T follicular helper cell (primary cell): Measurements from ENCODE around the gene INHBE.
"Not testable (repeated sequence)": the region's sequence is repeated elsewhere in the genome, so short reads cannot be mapped to it uniquely, and the experiment has no call there.

Experiments used
- DNase-seq: peaks from one replicate; pipeline ENCODE4 v3.0.0-alpha.2; 2020; ENCODE audit warnings: low read depth

Gene INHBE

DNA sequence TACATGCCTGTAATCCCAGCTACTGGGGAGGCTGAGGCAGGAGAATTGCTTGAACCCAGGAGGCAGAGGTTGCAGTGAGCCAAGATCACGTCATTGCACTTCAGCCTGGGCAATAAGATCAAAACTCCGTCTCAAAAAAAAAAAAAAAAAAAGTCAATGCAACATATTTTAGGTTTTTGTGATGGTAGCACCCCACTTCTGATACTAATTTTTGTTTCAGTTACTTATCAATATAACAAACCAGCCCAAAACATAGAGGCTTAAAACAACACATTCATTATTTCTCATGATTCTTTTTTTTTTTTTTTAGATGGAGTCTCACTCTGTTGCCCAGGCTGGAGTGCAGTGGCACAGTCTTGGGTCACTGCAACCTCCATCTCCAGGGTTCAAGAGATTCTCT is 13.7 kb upstream of the INHBE start:
- not testable (repeated sequence) for DNase-seq

DNA sequence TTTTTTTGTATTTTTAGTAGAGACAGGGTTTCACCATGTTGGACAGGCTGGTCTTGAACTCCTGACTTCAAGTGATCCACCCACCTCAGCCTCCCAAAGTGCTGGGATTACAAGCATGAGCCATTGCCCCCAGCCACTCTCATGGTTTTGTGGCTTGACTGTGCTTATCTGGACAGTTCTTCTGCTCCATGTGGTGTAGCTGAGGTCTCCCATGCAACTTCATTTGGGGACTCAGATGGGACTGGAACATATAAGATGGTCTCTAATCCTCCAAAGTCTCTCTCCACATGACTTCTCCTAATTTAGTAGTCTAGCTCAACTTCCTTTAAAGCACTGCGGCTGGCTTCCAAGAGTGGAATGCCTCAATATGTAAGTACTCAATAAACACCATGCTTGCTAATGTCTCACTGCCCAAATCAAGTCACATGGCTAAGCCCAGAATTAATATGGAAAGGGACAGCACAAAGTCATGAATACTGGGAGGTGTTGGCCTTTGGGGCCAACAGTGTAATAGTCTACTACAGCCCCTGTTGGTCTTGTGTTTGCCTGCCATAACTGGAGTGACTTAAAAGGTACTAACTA is 13.2 kb upstream of the INHBE start:
- no peak for DNase-seq

DNA sequence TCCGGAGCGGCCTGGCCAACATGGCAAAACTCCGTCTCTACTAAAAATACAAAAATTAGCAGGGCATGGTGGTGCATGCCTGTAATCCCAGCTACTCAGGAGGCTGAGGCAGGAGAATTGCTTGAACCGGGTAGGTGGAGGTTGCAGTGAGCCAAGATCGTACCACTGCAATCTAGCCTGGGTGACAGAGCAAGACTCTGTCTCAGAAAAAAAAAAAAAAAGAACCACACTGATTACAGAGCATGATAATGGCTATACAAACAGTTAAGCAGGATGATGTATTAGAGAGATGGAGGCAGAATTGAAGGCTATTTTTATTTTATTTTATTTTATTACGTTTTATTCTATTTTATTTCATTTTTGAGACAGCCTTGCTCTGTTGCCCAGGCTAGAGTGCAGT is 10.8 kb upstream of the INHBE start:
- DNase-seq: not testable (repeated sequence)

DNA sequence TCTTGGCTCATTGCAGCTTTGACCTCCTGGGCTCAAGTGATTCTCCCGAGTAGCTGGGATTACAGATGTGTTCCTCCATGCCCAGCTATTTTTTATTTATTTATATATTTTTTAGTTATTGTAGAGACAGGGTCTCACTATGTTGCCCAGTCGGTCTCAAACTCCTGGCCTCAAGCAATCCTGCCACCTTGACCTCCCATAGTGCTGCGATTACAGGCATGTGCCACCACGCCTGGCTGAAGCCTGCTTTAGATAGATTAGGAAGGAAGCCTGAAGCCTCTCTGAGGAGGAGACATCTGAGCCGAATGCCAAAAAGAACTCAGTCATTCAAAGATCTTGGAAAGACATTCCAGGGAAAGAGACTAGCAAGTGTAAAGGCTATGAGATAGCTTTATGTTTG is 10.4 kb upstream of the INHBE start:
- DNase-seq: no peak

DNA sequence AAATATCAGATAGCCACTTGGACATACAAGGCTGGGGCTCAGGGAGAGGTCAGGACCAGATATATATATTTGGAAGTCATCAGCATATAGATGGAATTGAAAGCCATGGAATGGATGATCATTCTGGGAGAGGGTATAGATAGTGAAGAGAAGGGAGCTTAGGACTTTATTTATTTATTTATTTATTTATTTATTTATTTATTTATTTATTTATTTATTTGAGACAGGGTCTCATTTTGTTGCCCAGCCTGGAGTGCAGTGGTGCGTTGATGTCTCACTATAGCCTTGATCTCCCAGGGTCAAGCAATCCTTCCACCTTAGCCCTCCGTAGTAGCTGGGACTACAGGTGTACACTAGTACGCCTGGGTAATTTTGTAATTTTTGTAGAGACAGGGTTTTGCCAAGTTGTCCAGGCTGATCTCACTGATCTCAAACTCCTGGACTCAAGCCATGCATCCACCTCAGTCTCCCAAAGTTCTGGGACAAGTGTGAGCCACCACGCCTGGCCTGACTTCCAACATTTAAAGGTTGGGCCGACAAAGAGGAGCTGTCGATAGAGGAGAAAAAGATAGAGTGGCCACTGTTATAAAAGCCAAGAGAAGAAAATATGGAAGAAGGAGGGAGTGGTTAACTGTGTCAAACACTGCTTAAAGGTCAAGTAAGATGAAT is 8.7 kb upstream of the INHBE start:
- no peak for DNase-seq

DNA sequence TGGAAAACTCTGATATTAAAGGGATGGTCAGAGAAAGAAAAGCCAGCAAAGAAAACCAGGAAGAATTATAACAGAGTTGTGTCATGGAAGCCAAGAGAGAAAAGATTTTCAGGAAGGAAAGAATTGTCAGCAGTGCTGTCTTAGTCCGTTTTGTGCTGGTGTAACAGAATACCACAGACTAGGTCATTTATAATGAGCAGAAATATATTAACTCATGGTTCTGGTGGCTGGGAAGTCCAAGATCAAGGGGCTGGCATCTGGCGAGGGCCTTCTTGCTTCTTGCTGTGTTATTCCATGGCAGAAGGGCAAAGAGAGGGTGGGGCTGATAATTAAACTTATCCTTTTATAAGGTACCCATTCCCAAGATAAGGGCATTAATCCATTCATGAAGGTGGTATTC is 6.4 kb upstream of the INHBE start:
- DNase-seq: no peak

DNA sequence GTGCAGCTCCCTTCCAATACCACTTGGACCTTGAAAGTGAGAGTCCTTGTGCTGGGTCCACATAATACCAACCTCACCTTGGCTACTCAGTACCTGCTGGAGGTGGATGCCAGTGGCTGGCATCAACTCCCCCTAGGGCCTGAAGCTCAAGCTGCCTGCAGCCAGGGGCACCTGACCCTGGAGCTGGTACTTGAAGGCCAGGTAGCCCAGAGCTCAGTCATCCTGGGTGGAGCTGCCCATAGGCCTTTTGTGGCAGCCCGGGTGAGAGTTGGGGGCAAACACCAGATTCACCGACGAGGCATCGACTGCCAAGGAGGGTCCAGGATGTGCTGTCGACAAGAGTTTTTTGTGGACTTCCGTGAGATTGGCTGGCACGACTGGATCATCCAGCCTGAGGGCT is 5.7 kb upstream of the INHBE start:
- no peak for DNase-seq

DNA sequence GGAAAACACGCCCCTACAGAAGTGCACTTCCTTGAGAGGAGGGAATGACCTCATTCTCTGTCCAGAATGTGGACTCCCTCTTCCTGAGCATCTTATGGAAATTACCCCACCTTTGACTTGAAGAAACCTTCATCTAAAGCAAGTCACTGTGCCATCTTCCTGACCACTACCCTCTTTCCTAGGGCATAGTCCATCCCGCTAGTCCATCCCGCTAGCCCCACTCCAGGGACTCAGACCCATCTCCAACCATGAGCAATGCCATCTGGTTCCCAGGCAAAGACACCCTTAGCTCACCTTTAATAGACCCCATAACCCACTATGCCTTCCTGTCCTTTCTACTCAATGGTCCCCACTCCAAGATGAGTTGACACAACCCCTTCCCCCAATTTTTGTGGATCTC is 5.0 kb upstream of the INHBE start:
- DNase-seq: no peak

DNA sequence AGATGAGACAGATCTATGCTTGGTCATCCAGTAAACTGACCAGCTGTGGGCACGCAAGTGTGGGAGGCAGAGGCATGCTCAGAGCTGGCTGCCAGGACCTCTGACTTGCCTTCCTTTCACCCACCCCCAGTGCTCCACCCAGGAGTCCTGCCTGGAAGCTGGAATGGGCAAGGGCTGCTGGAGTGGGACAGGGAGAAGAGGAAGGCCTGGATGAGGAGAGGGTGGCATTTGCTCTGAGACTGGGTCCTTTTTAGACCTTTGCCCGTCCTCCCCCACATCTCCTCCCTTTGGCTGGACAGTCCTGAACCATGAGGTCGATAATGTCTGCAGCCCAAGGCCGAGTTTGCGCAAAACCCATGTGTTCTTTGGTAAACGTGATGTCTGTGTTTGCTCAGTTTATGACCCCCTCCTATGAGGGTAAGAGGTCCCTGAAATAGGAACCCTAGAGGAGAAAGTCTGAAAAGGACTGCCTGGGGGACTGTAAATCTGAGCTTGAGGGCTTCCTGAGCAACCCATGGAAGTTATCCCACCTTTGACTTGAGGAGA is 3.8 kb upstream of the INHBE start:
- DNase-seq: no peak

DNA sequence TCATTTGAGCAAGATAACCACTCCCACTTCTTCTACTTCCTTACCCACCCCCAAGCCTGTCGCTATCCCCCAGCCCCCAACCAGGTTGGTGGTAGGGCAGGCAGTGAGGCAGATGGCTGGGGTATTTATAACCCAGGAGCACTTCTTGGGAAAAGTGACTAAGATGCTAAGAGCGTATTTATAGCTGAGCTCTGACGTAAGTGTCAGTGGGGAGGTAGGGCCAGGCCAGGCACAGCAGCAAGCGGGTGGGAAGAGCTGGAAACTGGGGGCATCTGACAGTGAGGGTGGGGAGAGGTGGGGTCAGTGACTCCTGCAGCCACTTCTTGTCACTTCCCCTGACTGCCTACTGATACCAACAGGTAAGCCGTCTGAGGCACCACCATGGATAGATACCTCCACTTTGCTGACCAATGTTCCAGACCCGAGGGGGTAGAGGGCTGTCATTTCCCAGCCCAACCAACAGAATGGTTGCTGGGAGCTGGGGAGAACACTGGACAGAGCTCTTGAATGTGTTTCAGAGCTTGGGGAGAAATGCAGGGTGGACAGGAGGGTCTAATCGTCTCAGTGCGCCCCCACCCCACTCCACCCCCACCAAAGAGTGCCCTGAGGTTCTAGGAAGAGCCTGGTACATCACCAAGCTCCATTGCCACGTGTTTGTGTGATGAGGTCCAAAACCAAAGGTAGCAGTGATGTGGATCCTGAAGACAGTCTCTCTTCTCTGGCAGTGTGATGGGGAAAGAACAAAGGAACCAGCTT is 2.7 kb upstream of the INHBE start:
- no peak for DNase-seq

DNA sequence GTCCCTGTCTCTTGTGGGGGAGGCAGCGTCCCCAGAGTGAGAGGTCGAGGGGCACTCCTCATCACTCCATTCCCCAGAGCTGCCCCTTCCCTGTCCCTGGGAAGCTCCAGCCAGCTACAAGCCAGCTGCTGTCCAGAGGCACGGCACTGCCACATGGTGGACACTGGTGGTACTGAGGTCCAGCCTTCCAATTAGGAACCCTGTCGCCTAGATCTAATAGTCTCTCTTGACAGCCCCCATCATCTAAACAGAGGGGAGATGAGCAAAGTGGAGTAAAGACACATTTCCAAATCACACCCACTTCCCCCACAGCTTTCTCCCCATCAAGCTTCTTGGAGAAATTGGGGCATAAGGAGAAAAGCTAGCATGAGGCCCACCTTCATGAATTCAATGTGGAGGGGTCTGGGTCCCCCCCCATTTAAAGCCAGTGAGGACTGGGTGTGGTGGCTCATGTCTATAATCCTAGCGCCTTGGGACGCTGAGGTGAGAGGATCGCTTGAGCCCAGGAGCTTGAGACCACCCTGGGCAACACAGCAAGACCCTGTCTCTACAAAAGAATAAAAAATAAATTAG is 2.1 kb upstream of the INHBE start:
- DNase-seq: no peak

DNA sequence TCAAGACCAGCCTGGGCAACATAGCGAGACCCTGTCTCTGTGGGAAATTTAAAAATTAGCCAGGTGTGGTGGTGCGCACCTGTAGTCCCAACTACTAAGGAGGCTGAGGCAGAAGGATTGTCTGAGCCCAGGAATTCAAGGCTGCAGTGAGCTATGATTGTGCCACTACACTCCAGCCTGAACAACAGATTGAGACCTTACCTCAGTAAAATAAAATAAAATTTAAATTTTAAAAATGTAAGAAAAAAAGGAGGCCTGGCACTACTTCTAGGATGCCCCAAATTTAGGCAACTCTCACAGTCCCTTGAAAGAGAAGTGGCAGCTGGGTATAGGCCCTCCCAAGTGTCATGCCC is 918 bp upstream of the INHBE start:
- no peak for DNase-seq

DNA sequence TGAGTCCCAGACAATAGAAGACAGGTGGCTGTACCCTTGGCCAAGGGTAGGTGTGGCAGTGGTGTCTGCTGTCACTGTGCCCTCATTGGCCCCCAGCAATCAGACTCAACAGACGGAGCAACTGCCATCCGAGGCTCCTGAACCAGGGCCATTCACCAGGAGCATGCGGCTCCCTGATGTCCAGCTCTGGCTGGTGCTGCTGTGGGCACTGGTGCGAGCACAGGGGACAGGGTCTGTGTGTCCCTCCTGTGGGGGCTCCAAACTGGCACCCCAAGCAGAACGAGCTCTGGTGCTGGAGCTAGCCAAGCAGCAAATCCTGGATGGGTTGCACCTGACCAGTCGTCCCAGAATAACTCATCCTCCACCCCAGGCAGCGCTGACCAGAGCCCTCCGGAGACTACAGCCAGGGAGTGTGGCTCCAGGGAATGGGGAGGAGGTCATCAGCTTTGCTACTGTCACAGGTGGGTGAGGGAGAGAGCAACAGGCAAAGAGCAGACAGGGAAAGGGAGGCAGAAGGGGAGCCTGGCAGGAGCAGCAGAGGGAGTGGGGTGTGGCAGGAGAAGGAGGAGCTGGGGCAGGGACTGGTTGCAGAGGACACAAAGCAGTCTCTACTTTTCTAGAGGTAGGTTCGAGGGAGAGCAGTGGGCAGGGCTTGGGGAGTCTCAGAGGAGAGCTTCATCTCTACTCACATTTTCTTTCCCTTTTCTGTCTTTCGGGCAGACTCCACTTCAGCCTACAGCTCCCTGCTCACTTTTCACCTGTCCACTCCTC is 452 bp downstream of the INHBE start:
- DNase-seq: no peak

DNA sequence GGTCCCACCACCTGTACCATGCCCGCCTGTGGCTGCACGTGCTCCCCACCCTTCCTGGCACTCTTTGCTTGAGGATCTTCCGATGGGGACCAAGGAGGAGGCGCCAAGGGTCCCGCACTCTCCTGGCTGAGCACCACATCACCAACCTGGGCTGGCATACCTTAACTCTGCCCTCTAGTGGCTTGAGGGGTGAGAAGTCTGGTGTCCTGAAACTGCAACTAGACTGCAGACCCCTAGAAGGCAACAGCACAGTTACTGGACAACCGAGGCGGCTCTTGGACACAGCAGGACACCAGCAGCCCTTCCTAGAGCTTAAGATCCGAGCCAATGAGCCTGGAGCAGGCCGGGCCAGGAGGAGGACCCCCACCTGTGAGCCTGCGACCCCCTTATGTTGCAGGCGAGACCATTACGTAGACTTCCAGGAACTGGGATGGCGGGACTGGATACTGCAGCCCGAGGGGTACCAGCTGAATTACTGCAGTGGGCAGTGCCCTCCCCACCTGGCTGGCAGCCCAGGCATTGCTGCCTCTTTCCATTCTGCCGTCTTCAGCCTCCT is 1.1 kb downstream of the INHBE start:
- no peak for DNase-seq

DNA sequence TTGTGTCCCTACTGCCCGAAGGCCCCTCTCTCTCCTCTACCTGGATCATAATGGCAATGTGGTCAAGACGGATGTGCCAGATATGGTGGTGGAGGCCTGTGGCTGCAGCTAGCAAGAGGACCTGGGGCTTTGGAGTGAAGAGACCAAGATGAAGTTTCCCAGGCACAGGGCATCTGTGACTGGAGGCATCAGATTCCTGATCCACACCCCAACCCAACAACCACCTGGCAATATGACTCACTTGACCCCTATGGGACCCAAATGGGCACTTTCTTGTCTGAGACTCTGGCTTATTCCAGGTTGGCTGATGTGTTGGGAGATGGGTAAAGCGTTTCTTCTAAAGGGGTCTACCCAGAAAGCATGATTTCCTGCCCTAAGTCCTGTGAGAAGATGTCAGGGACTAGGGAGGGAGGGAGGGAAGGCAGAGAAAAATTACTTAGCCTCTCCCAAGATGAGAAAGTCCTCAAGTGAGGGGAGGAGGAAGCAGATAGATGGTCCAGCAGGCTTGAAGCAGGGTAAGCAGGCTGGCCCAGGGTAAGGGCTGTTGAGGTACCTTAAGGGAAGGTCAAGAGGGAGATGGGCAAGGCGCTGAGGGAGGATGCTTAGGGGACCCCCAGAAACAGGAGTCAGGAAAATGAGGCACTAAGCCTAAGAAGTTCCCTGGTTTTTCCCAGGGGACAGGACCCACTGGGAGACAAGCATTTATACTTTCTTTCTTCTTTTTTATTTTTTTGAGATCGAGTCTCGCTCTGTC is 1.8 kb downstream of the INHBE start:
- DNase-seq: no peak

DNA sequence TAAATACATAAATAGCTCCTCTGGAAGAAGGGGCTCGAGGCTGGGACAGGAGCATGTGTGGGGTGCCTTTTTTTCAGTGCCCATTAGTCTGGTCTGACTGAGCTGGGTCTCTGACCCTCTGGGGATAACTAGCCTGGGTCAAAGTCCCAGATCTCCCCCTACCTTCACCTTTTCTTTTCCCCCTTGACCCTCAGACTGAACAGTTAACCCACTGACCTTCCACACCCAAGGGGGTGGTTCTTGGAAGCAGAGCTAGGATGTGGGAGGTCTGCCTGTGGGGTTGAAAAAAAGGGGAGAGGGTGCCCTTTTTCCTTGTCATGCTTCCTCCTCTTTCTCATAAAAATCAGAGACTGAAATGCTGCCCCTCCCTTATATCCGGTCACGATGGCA is 3.6 kb downstream of the INHBE start:
- DNase-seq: no peak

DNA sequence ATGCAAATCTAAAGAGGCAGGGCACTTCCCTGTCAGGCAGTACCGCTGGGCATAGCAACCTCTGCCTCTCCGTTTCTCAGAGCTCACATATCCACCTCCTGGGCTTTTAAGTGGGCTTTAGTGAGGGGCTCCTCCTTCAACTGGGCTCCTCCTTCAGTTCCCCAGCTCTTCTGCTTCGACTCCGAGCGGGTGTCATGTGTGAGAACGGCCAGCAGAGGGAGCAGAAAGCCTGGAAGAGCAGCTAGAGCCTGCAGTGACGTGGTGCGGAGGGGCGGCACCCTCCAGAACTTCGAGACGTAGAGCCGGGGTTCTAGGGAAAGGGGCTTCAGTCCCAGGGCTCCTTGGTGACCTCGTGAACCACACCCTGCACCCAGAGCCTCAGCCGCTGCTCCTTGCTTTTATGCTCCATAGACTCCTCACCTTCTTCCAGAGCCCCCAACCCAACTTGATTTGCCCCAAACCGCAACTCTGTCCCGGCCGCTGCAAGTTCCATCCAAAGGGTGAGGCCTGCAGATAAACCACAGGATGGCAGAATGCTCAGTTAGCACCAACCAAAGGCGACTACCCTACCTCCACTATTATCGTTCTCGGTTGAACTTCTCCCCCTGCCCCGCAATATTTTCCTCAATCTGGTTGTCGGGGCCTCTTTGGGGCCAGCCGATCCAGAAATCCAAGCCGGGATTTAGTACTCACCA is 4.1 kb downstream of the INHBE start:
- peak; percentile 90 for DNase-seq

DNA sequence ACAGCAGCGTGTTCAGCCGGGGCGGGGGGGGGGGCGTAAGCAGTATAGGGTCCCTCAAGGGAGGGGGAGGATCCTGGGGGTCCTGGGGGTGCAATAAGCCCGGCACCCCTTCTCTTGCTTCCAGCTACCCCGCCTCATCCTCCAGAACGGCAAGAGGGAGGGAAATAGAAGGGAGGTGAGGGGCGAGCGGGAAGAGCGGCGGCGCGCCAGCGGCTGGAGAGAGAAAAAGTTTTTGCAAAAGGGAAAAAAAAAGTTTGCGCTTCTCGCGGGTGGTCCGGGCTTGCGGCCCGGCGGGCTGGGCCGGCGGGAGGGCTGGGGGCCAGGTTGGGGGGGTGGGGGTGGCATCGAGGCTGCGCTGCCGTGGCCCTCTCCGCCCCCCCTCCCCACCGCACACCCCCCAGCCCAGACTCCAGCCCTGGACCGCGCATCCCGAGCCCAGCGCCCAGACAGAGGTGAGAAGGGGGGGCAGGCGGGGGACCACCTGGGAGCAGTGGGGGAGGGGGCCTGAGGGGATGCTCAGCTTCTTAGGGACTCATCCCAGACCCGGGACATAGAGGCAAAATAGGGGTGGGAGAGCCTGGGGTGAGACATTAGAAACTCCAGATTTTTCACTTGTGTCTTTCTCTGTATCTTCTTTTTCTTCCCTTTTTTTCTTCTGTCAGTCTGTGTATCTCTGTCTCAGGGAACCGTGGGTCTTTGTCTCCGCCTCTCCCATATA is 4.8 kb downstream of the INHBE start, which contains the start of gene GLI1:
Gene GLI1 (plus strand): TSS at position 36 of the 718 bp plus-strand sequence. CDS start 3,907 bp downstream, outside the sequence.
- no peak for DNase-seq

DNA sequence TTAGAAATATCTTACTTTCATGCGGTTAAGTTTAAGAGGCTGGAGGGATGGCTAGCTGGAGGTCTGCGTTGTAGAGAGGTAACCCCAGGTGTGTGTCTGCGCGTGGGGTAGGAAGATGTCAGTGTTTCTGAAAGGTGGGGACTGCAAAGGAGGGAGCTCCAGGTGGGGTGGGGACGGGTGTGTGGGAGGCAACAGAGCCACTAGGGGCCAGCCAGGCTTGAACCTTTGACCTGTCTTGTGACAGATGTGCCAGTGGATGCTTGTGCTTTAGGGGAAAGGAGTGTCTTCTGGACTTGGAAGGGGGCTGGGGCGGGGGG is 5.3 kb downstream of the INHBE start:
- no peak for DNase-seq

DNA sequence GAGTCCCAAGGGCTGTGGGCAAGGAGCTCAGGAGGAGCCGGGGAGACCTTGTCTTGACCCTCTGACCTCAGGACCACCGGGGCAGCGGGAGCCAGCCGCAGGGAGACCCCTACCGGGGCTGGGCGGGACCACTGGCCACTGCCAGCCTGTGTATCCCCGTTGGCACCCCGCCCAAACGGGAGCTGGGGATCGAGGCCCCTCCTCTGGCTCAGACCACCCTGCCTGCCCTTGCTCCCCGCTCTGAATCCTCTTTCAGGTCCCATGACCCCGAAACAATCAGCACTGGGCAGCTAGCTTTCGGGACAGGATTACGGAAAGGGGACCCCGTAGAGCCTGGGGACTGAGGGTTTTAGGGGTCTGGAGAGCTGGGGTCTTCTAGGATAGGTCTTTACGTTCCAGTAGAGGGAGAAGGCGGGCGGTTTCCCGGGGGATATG is 5.8 kb downstream of the INHBE start:
- no peak for DNase-seq
